Vagina (tissue), 2 donors: ENCODE data around the gene KCTD18. TPM values are rescaled to one million over a fixed set of nuclear protein-coding genes. Genes with fewer than 3 reads are reported as not detected.

ENCODE experiments used
- DNase-seq, 2 donors: peaks; one replicate each; pipeline ENCODE4 v3.0.0-alpha.2; 2017; ENCODE audit errors: extremely low spot score in 2 of 2
- H3K27ac ChIP-seq: fragments of 200-600 bp; sonication (generic); one replicate; pipeline ENCODE4 v1.5.1; 2019
- H3K27me3 ChIP-seq: fragments of 200-600 bp; sonication (generic); one replicate; pipeline ENCODE4 v1.5.1; 2019
- H3K36me3 ChIP-seq, 2 donors: fragments of 200-600 bp; sonication (generic); one replicate each; pipeline ENCODE4 v1.5.1; 2017 to 2019
- H3K4me1 ChIP-seq: fragments of 200-600 bp; sonication (generic); one replicate; pipeline ENCODE4 v1.5.1; 2019
- H3K4me3 ChIP-seq, 2 donors: fragments of 200-600 bp; sonication (generic); 1 replicate in 1 of 2; 2 replicates in 1 of 2; pipeline ENCODE4 v1.5.1; 2016 to 2019
- H3K9me3 ChIP-seq: fragments of 200-600 bp; sonication (generic); one replicate; pipeline ENCODE4 v1.5.1; 2019
- POLR2A ChIP-seq, 2 donors: fragments of 450-650 bp; IDR thresholded peaks; one replicate each; pipeline ENCODE4 v1.6.1; 2017; ENCODE audit warnings: antibody characterized with exemption in 2 of 2, mild to moderate bottlenecking in 2 of 2, moderate library complexity in 2 of 2
- POLR2AphosphoS5 ChIP-seq, 2 donors: sonication (generic); formaldehyde crosslinking; IDR thresholded peaks; one replicate each; pipeline ENCODE4 v1.9.0; 2017; ENCODE audit warnings: antibody characterized with exemption in 2 of 2, mild to moderate bottlenecking in 2 of 2, low read depth in 1 of 2; ENCODE audit not compliant: insufficient read depth in 1 of 2
- intact Hi-C: fragments of 100-400 bp; cut with DNase I; formaldehyde crosslinking; loops from one replicate; pipeline ENCODE4 v1.15.1; 2023
- total RNA-seq: library from RNA; depleted of rRNA; stranded (reverse); fragments of >200 nt; gene quantifications from one replicate; pipeline ENCODE4 v1.2.3, GENCODE V29; 2016
- TF ChIP-seq, protein P1 (sequence below), 3 experiments: fragments of 450-650 bp in 2 of 3; fragments of 200-600 bp in 1 of 3; sonication (generic) in 1 of 3; IDR thresholded peaks; one replicate each; pipeline ENCODE4 v1.5.1; 2017 to 2019; ENCODE audit warnings: antibody characterized with exemption in 3 of 3, mild to moderate bottlenecking in 2 of 3, moderate library complexity in 2 of 3

Gene KCTD18
- total RNA-seq, 1 donor from 2014 or later: 16.9 TPM

DNA sequence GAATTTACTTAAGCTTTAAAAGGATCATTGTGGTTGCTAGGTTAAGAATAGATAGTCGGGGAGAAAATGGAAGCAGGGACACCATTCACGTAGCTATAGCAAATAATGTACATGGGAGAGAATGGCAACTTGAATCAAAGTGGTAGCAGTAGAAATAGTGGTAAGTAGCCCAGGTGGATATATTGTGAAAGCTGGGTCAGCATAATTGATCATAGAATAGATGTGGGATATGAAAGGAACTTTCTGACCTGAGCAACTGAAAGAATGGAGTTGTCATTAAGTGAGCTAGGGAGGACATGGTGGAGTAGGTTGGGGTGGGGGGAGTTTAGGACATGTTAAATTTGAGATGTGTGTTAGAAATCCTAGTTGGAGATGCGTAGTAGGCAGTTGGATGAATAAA is 18.4 kb upstream of the KCTD18 start:
- Histone ChIP-seq H3K4me3 (no peak overlapping the region), H3K27ac (no peak overlapping the region), H3K4me1 (peaks cover 10% of the 10 kb centered on the region), H3K36me3 (no peaks in the 10 kb centered on the region), H3K27me3 (no peaks in the 10 kb centered on the region), H3K9me3 (no peaks in the 10 kb centered on the region)
- no peak for DNase-seq
- intact Hi-C loops: no loop called here
- TF ChIP-seq POLR2A (IDR thresholded peaks at IDR 0.05) (no peak), POLR2AphosphoS5 (IDR thresholded peaks at IDR 0.05; ENCODE audit: insufficient read depth in 1 of 2, low read depth in 1 of 2) (no peak)
- TF ChIP-seq, protein P1, sequence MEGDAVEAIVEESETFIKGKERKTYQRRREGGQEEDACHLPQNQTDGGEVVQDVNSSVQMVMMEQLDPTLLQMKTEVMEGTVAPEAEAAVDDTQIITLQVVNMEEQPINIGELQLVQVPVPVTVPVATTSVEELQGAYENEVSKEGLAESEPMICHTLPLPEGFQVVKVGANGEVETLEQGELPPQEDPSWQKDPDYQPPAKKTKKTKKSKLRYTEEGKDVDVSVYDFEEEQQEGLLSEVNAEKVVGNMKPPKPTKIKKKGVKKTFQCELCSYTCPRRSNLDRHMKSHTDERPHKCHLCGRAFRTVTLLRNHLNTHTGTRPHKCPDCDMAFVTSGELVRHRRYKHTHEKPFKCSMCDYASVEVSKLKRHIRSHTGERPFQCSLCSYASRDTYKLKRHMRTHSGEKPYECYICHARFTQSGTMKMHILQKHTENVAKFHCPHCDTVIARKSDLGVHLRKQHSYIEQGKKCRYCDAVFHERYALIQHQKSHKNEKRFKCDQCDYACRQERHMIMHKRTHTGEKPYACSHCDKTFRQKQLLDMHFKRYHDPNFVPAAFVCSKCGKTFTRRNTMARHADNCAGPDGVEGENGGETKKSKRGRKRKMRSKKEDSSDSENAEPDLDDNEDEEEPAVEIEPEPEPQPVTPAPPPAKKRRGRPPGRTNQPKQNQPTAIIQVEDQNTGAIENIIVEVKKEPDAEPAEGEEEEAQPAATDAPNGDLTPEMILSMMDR (IDR thresholded peaks at IDR 0.05): no peak

DNA sequence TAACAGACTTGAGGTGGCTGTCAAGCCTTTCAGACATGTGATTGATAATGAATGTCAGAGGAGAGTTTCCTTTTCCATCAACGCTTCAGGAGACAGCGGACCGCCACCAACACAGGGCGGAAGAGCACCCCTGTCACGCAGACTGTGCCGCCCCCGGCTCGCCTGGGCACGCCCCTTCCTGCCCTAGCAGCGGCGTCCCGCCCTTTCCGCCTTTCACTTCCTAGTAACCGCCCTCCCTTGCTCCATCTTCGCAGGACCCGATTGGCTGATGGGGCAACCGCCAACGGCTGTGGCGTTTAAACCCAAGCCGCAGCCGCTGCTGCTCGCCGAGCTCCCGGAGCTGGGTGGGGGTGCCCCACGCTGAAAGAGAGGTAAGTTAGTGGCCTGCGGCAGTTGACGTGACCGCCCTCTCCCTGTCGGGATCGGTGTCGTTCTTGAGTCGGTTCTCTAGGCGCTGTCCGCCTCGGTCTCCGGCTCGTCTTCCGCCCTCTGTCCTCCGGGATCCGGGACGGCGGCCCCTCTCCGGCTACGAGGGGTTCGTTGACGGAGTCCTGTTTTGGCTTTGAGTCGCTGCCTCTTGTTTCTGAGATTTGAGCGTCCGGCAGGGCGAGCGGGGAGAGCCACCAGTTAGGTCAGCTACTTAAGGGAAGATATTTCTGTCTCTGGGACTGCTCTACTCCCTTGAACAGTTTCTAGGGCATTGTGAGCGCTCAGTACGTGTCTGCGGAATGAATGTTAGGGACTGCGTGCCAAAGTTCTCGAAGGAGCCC is 16.2 kb upstream of the KCTD18 start, which contains the start of gene SGO2:
TSS of gene SGO2 (plus strand) at position 326 of the 770 bp plus-strand sequence. CDS start 6,769 bp downstream, outside the sequence.
- H3K27ac ChIP-seq: peak within 1 kb of the TSS; percentile 41
- TF ChIP-seq POLR2A (IDR thresholded peaks at IDR 0.05) (peak in 1 of 2 donors; percentile 40), POLR2AphosphoS5 (IDR thresholded peaks at IDR 0.05; ENCODE audit: insufficient read depth in 1 of 2, low read depth in 1 of 2) (peak; percentile 96)
- TF ChIP-seq, protein P1 (IDR thresholded peaks at IDR 0.05): no peak
- no peaks in the 10 kb centered on the region for H3K27me3 ChIP-seq
- H3K4me1 ChIP-seq: peaks cover 10% of the 10 kb centered on the region
- H3K36me3 ChIP-seq: no peaks in the 10 kb centered on the region
- H3K4me3 ChIP-seq: peak within 1 kb of the TSS; percentile 64 to 76
- intact Hi-C loops: no loop called here
- no peaks in the 10 kb centered on the region for H3K9me3 ChIP-seq
- DNase-seq: no peak

DNA sequence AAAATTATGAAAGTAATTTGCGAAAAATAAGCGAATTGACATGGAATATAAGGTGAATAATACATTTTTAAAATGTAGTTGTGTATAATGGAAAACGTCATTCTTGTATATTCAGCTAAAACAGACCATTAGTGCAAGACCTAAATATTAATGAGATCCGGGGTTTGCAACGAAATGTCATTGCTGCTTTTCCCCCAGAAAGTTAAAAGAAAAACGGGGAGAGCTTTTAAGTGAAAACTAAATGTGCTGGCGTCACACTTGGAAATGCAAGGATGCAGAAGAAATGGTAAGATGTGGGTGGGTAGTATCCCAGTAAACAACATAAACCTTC is 15.6 kb upstream of the KCTD18 start:
- Histone ChIP-seq H3K36me3 (no peaks in the 10 kb centered on the region), H3K4me3 (peak overlapping the region; percentile 64 to 76), H3K27ac (peak overlapping the region; percentile 41), H3K27me3 (no peaks in the 10 kb centered on the region), H3K4me1 (peaks cover 10% of the 10 kb centered on the region), H3K9me3 (no peaks in the 10 kb centered on the region)
- no peak for DNase-seq
- TF ChIP-seq, protein P1 (IDR thresholded peaks at IDR 0.05): no peak
- TF ChIP-seq POLR2A (IDR thresholded peaks at IDR 0.05): no peak
- TF ChIP-seq POLR2AphosphoS5 (IDR thresholded peaks at IDR 0.05; ENCODE audit: insufficient read depth in 1 of 2, low read depth in 1 of 2): no peak
- intact Hi-C loops: no loop called here

DNA sequence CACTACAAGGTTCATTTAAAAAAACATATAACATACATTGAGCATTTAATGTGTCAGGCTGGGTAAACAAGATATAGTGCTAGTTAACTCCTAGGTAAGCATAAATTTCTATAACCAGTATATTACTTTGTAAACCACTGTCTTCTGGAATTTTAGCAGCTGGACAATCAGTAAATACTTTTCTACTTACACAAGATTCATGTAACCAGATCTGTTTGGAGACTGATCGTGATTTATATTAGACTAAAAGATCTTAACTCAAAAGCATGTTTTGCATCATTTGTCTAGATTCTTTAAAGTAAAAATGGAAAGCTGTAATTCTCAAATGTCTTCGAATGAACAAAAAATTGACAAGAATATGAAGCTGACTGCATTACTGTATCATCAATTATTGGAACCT is 15.2 kb upstream of the KCTD18 start:
- Histone ChIP-seq H3K27me3 (no peaks in the 10 kb centered on the region), H3K4me1 (peaks cover 10% of the 10 kb centered on the region), H3K27ac (peak overlapping the region; percentile 41), H3K36me3 (no peaks in the 10 kb centered on the region), H3K4me3 (peak overlapping the region in 1 of 2 donors; percentile 76), H3K9me3 (no peaks in the 10 kb centered on the region)
- intact Hi-C loops: no loop called here
- TF ChIP-seq POLR2A (IDR thresholded peaks at IDR 0.05) (no peak), POLR2AphosphoS5 (IDR thresholded peaks at IDR 0.05; ENCODE audit: insufficient read depth in 1 of 2, low read depth in 1 of 2) (no peak)
- TF ChIP-seq, protein P1 (IDR thresholded peaks at IDR 0.05): no peak
- no peak for DNase-seq

DNA sequence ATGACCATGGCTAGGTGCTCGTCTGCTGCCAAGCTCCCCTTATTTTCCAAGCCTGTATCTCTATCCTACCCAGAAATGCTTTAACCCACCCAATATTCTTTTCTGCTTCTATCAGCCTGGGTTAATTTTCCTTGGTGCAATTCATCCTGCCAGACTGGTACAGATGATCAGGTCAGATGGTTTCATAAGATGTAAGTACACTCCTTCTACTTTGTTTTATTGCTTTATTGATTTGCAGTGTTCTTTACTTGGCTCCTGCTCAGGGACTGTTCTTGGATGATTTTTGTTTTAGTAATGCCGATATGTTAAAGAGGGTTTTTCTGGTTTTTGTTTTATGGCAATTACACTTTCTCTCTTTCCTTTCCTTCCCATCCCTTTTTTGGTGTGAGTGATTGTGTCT is 13.7 kb upstream of the KCTD18 start:
- intact Hi-C loops: no loop called here
- Histone ChIP-seq H3K27ac (no peak overlapping the region), H3K27me3 (no peaks in the 10 kb centered on the region), H3K4me1 (peaks cover 10% of the 10 kb centered on the region), H3K36me3 (no peaks in the 10 kb centered on the region), H3K4me3 (no peak overlapping the region), H3K9me3 (no peaks in the 10 kb centered on the region)
- no peak for DNase-seq
- TF ChIP-seq, protein P1 (IDR thresholded peaks at IDR 0.05): no peak
- TF ChIP-seq POLR2AphosphoS5 (IDR thresholded peaks at IDR 0.05; ENCODE audit: insufficient read depth in 1 of 2, low read depth in 1 of 2): no peak
- no peak for TF ChIP-seq POLR2A (IDR thresholded peaks at IDR 0.05)
